HG02642 (cell line): ENCODE measurements around the gene UBALD1.

Experiments
- ATAC-seq: cut with Tn5 transposase; IDR thresholded peaks from one replicate; pipeline ENCODE4 v1.9.1; 2021; ENCODE audit warnings: mild to moderate bottlenecking; ENCODE audit not compliant: unreplicated experiment, poor library complexity

UBALD1 gene

DNA sequence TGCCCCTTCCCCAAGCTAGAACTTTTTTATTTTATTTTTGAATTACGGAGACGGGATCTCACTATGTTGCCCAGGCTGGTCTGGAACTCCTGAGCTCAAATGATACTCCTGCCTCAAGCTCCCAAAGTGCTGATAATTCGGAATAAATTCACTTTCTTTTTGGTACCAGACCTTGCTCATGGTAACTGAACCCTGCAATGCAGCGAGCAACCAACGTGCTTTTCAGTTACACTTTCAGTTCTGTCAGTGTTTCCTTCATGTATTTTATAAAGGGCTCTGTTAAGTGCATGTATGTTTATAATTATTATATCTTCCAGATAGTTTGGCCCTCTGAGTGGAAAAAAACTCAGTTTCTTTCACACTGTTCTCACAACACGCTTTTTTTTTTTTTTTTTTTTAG is 44.6 kb downstream of the UBALD1 start:
- ATAC-seq, result no peak

DNA sequence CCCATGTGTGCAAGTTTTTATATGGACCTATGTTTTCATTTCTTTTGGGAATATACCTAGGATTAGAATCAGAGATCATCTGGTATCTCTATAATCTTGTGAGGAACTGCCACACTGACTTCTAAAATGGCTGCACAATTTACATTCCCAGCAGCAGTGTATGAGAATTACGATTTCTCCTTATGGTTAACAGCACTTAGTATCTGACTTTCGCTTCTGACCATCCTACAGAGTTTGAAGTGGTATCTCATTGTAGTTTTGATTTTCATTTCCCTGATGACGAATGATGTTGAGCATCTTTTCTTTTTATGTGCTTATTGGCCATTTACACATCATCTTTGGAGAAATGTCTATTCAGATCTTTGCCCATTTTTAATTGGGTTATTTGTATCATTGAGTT is 48.5 kb downstream of the UBALD1 start:
- ATAC-seq, result no peak

DNA sequence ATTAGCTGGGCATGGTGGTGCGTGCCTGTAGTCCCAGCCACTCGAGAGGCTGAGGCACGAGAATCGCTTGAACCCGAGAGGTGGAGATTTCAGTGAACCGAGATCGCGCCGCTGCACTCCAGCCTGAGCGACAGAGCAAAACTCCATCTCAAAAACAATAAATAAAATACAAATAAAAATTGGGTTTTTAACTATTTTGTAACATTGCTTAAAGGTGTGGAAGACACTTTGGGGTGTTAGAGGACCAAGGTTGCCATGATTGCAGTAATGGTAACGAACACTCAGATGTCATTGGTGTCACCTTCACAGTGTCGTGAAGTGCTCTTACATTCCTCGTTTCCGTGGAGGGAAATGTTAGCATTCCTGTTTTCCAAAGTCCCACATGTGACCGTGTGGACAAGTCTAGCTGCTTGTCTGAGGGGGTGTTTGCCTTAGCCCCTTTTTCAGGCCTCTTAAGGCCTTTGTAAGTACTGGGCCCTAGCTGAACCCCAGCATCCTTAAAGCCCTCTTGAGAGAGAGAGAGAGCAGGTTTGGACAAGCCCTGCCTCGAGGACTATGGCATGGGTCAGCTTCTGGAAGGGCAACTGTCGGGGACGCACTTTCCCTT is 49.9 kb downstream of the UBALD1 start:
- ATAC-seq, result no peak

DNA sequence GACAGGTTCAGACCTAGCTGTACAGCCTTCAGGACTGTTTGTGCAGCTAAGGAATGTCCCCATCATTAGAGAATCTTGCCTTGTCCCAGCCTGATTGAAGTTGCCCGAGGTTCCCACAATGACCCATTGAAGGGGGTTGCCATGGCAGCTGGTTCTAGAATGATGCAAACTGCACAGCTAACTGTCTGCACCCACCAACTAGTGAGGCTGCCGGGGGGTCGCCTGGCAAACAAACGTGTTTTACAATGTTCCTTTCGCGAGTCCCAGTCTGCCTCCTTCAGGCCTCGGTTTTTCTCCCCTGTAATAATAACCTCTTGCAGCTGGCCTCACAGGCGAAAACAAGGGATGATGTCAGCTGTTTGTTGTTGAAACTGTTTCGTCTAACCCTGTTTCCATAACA is 53.1 kb downstream of the UBALD1 start:
- no peak for ATAC-seq
